Measurements from ENCODE around the gene UBN1.

GRCh38 chr16:4879049-4879448 lies 31.8 kb downstream of the UBN1 start:
- TF ChIP-seq, protein P1, sequence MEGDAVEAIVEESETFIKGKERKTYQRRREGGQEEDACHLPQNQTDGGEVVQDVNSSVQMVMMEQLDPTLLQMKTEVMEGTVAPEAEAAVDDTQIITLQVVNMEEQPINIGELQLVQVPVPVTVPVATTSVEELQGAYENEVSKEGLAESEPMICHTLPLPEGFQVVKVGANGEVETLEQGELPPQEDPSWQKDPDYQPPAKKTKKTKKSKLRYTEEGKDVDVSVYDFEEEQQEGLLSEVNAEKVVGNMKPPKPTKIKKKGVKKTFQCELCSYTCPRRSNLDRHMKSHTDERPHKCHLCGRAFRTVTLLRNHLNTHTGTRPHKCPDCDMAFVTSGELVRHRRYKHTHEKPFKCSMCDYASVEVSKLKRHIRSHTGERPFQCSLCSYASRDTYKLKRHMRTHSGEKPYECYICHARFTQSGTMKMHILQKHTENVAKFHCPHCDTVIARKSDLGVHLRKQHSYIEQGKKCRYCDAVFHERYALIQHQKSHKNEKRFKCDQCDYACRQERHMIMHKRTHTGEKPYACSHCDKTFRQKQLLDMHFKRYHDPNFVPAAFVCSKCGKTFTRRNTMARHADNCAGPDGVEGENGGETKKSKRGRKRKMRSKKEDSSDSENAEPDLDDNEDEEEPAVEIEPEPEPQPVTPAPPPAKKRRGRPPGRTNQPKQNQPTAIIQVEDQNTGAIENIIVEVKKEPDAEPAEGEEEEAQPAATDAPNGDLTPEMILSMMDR (conservative IDR thresholded peaks at IDR 0.05; ENCODE audit: low read depth, low read length) = no peak
- no peak for TF ChIP-seq EZH2 (IDR thresholded peaks at IDR 0.05; ENCODE audit: low read length, unreplicated experiment)

Measured in PC-3 (cell line).